CD1c-positive myeloid dendritic cell (primary cell): ENCODE data around the gene NAT10.

ENCODE experiments used
- DNase-seq: peaks from one replicate; pipeline ENCODE4 v3.0.0-alpha.2; 2016; ENCODE audit errors: extremely low spot score

Gene NAT10

DNA sequence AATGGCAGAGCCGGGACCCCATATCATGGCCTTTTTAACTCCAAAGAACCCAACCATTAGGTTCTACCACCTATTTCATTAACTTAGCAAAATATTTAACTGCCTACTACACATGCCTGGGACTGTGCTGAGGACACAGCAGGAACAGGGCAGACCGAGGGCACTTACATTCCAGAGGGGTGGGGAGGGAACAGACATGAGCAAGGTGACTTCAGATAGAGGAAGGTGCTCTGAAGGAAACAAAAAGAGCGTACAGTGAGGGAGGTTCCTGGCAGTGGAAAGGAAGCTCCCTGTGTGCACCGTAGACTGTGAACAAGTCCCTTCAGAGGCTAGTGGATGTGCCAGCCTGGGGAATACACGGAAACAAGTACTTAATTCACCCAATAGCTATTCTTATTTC lies 82.8 kb downstream of the NAT10 start:
- no peak for DNase-seq

- no peak for DNase-seq
These were observed 83.8 kb downstream of the NAT10 start for GRCh38 chr11:34189191-34189590.

DNA sequence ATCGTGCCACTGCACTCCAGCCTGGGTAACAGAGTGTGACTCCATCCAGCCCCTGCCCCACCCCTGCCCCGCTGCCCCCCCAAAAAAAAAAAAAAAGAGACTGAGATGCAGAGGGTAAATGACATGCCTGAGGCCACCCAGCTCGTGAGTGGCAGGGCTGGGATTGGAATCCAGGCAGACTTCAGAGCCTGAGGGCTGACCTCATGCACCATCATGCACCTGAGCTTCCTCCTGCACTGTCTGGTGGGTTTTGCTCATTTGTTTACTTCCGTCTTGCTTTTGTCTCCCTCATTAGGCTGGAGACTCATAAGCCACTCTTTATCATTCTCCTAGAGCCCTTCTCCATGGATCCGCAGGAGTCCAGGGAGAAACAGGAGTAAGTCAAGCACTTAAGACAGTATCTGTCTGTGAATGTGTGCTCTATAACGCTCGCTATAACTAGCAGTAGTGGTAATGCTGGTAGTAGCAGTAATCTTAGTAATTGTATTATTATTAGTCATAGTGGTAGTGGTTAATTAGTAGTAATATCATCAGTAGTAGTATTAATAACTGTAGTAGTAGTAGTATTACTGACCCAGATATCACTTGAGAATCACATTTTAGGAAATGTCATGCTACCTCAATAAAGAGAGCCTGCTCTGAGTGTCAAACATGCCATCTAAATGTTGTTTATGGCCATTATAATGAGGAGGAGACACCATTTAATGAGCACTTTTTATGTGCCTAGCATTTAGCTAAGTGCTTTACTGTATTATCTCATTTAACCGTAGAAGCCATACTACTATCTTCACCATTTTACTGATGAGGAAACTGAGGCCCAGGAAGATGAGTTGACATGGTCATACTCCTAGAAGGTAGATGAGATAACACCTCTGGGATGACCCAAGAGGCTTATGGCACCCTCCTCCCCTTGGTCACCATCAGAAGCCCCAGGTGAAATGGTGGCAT lies 85.0 kb downstream of the NAT10 start:
- no peak for DNase-seq

DNA sequence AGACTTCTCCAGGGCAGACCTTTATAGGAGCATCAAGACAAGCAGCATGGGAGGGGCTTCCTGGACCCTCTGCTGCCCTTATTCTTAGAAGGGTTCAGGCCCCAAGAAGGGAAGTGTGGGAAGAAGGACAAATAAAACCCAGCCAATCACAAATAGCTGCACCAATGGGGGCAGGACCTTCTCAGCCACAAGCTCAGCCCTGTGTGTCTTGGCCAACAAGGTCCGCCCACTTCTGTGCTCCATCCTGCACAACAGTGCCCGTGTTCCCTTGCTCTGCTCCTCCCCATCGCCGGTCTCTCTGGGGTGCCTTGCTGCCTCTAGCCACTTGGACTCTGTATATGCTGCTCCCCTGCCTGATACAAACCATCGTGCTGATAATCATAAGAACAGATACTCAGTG lies 86.1 kb downstream of the NAT10 start:
- DNase-seq, result no peak

DNA sequence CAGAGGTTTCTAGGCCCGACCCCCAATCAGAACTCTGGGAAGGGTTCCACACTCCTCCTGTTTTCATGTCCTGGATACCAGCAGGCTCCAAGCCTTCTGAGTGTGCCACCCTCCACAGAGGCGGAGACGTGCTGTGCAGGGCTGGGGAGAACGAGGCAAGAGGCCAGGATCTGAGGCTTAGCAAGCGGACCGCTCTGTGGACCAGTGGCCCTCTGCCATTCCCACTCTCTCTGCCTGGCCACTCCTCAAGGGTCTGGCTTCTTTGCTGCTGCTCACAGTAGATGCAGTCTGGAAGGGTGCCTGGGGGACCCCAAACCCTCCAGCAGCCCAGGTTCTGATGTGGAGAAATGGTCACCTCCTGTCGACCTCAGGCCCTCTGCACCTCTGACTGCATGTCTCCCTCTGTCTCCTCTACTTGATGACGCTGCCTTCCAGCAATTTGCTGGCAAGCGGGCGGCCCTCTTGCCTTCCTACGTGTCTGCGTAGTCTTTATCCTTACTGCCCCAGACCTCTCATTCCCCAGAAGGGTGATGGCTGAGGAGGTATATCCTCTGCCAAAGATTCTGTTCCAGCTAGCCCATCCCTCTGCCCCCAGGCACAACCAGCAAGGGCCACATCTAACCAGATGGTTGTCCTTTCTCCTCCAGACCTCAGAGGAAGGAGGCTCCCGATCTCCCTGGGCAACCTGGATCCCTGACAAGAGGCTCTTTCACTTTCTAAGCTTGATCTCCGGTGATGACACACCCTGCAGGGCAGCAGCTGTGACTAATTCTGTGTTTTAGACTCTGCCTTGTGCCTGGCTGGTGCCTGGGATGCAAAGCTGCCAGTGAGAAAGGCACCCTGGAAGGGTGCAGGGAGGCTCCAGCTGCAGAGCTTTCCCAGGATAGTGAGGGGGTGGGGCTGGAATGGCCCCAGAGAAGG lies 87.3 kb downstream of the NAT10 start:
- DNase-seq, result no peak

GRCh38 chr11:34194576-34195335 lies 89.3 kb downstream of the NAT10 start:
- DNase-seq, result no peak
